ENCODE data around the gene IFT25.

IFT25 gene

DNA sequence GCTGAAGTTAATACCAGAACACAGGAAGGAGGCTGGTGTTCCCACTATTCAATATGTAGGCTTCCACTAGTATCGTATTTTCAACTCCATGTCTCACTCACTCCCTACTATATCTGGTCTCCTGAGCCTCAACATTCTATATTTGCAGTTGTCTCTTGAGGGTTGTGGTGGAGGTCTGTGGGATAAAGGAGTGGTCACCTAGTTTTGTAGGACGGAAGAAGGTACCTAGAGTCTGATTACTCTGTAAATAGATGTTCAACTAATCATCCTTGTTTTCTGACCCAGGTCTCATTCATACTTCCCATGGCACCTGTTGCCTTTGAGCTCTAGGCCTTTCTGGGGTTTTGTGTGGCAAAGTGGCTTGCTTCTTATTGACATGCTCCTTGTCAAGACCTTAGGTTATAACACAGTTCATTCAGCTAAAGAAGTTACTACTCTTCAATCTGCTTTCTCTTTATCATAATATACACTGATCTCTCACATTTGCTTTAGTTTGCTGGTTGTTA lies 18.1 kb downstream of the IFT25 start:
- no peak for DNase-seq (ENCODE audit: low read depth)

DNA sequence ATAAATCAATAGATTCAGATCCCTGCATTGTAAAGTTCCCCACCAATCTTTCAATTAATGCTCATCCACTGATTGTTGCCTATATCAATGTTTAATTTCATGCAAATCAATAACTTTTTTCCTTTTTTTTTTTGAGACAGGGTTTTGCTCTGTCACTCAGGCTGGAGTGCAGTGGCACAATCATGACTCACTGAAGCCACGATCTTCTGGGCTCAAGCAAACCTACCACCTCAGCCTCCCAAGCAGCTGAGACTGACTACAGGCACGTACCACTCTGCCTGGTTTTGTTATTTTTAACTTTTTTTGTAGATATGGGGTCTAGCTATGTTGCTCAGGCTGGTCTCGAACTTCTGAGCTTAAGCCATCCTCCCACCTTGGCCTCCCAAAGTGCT lies 25.8 kb downstream of the IFT25 start:
- DNase-seq (ENCODE audit: low read depth), result no peak

DNA sequence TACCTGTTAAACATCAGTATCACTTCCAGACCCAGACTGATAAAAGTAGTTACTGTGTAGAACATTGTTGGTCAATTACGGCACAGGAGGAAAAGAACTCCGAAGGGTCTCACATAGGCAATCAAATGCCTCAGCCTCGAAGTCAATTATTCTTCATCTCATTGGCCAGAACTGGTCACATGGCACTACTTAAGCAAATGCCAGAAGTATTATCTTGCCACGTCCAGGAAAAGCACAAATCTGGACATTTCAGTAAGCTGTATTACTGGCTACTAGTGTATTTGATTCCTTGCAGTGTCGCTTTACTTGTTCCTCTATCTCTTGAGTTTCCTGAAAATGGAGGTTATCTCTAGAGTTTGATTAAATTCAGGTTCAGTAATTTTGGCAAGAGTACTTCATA lies 27.2 kb downstream of the IFT25 start:
- no peak for DNase-seq (ENCODE audit: low read depth)

DNA sequence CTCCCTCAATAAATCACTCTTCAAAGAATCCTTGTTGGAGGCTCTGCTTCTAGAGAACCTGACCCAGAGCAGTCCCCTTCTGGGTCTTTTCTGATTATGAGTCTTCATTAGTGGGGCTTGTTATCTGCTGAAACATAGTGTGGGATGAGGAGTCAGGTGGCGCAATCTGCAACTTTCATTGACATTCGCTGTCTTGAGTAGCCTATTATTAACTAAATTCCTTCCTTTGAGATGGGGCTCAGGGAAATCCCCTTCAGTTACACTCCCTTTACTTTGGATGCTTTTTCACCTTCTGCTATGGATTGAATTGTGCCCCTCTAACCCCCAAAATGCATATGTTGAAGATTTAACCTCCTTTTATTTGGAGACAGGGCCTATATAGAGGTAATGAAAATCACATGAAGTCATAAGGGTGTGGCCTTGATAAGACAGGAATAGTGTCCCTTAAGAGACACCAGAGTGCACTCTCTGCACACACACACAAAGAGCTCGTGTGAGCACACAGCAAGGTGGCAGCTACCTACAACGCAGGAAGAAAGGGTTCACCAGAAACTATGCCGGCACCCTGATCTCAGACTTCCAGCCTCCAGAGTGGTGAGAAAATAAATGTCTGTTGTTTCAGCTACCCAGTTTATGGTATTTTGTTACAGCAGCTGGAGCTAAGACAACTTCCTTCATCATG lies 32.0 kb downstream of the IFT25 start:
- no peak for DNase-seq (ENCODE audit: low read depth)

DNA sequence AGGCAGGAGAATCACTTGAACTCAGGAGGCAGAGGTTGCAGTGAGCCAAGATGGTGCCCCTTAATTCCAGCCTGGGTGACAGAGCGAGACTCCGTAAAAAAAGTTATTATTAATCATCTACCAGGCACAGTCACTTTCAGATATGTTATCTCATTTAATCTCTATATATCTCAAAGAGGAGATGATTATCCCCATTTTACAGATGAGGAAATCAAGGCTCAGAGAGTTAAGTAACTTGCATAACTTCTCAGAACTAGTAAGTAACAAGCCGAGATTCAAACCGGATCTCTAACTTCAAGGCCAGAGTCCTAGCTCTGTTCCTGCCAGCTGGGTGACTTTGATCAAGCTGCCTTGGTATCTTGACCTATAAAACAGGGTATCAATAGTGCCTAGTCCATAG lies 34.1 kb downstream of the IFT25 start:
- DNase-seq (ENCODE audit: low read depth), result no peak

DNA sequence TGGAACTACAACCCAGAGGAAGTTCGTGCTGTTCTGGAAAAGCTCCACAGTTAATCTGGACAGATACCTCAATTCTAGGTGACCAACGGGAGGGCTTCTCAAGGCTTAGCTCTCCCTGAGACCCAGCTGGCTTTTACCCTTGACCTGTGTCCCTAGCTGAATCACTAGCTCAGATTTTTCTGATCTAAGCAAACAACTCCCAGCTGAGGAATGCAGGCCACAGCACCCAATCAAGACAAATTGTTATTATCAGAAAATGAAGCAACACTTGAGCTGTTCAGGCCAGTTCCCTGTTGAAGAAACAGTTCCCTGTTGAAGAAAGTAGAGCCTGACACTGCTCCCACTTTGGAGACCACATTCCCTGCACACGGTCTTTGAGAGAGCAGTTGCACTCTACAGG lies 35.6 kb downstream of the IFT25 start:
- no peak for DNase-seq (ENCODE audit: low read depth)

DNA sequence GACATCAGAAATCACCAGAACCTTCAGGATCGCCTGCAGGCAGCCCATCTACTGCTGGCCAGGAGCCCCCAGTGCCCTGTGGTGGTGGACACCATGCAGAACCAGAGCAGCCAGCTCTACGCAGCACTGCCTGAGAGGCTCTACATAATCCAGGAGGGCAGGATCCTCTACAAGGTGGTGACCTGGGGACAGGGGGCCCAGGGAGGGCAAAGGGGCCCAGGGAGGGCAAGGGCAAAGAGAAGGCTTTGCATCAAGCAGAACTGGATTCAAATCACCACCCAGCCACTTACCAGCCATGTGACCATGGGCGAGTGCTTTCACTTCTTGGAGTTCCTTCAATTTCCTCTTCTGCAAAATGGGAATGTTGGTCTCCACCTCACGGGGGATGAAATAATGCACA lies 39.4 kb downstream of the IFT25 start:
- DNase-seq (ENCODE audit: low read depth), result no peak

DNA sequence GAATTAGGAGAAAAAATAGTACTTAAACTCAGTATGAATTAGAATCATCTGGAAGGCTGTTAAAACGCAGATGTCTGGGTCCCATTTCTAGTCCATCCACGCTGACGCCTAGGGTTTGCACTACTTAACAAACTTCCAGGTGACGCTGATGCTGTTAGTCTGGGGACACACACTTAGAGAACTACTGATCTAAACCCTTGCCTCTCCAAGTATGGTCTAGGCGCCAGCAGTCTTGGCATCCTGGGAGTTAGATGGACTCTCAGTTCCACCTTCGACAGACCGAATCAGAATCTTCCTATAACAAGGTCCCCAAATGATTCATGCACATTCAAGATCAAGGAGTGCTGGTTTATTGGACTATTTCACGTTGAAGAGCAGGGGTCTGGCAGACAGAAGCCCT lies 40.0 kb downstream of the IFT25 start:
- DNase-seq (ENCODE audit: low read depth), result no peak

DNA sequence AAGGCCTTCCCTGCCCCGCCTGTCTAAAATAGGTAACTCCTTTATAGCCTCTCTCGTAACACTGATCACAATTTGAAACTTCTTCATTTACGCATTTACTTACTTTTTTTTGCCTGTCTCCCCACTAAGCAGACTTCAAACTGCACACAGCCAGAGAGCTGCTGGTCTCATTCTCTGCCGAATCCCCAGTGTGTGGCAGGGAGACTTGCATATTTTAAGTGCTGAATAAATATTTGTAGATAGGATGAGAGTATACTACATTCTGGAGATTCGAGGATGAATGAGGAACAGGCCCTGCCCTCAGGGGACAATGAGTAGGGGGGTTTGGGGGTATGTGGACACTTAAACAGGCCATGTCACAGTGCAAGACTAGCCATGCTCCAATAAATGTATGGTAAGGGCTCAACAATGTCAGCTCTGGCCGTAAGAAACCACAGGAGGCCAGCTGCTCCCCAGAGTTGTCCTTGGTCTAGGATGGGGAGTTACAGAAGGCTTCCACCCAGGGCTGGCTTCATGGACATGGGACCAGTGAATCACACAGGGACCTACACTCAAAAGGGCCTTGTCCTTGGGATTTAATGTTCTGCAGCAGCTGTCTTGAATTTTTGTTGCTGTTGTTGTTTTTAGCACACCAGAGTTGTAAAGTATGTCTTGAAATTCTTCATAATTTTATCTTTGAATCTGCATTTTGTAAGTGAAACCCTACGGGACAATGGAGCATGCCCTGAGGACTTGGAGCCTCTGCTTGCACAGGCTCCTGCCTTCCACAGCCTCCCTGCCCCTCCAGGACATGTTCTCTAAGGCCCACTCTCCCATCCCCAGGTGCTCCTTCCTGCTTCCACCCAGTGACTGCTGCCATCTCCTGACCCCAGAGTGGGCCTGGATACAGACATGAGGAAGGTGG lies 43.0 kb downstream of the IFT25 start:
- DNase-seq (ENCODE audit: low read depth), result no peak

DNA sequence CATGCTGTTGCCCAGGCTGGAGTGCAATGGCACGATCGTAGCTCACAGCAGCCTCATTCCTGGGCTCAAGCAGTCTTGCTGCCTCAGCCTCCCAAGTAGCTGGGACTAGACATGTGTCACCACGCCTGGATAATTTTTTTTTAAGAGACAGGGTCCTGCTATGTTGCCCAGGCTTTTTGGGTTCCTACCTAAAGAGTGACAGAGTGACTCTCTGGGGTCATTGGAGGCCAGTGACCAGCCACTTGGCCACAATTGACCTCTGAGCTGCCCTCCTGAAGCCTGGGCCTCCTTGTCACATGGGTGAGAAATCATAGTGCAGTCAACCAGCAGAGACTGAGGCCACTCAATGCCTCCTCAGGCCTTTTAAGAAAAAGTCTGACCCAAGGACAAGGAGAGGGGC lies 45.8 kb downstream of the IFT25 start:
- no peak for DNase-seq (ENCODE audit: low read depth)

DNA sequence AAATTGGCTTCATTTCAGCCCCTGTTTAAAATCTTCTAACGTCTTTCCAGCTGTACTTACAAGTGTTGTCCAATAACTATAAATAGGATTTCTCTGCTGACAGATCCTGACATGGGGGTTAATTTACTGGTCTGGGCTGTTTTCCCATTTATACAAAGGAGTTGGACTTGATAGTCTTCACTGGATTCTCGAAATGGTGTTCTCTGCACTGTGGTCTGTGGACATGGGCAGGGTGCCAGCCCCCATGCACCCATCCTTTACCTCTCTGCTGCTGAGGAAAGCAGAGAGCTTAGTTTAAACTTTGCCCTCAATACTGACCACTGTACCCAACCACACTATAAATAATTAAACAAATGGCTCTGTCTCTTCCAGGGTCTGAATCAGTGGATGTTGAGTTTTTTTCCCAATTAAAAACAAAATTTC lies 46.3 kb downstream of the IFT25 start:
- no peak for DNase-seq (ENCODE audit: low read depth)

DNA sequence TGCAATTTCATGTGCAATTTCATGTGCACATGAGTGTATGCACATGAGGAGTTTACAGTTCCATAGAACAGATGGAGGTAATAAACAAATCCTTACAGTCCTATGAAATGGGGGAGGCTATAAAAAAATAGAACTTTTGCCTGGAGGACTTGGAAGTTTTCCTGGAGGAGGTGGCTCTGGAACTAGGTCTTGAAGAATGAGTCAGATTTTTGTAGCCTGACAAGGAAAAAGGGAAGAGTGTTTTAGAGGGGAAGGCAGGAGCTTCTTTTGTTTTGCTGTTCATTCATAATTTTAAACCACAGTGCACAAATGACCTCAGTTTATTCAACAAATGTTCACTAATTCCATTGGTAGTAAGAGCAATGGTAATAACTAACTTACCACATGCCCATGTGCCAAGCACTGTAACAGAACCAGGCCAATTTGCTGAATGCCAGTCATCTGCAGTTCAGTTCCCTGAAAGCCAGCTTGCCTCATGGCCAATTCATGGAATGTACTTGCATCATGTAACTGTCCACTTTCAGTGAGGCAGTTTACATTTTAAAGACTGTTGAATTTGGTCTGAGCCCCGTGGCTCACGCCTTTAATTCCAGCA lies 48.8 kb downstream of the IFT25 start:
- no peak for DNase-seq (ENCODE audit: low read depth)

DNA sequence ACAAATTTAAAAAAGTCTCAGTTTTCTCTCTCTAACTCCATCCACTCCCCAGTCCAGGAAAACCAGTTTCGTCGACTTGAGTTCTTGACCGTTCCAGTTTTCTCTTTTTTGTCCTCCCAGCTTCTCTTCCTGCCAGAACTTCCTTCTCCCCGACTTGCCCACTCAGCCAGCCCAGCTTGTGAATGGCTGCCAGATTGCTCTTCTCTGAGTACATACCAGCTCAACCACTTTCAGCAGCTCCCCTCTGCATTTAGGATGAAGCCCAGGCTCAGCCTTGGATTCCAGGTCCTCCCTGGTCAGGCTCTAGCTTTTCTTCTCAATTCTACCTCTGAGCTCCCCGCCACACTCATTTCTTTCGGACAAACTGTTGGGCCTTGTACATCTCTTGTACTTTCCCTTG lies 50.1 kb downstream of the IFT25 start:
- DNase-seq (ENCODE audit: low read depth), result no peak

DNA sequence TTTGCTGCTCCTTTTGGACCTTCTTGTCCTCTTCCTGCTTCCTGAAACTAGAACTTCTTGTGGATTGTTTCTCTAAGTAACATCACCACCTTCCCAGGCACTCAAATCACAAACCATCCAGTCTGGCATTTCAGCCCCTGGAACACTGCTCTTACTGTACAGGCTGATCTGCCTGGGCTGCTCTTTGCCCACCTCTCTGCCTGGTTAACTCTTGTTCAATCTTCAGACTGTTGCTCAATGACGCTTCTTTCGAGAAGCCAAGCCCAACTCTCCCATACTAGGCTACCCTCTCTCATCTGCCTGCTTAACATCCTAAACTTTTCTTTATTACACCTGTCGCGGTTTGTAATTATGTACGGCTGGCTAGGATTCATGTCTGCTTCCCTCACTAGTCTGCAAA lies 50.9 kb downstream of the IFT25 start:
- DNase-seq (ENCODE audit: low read depth), result no peak

DNA sequence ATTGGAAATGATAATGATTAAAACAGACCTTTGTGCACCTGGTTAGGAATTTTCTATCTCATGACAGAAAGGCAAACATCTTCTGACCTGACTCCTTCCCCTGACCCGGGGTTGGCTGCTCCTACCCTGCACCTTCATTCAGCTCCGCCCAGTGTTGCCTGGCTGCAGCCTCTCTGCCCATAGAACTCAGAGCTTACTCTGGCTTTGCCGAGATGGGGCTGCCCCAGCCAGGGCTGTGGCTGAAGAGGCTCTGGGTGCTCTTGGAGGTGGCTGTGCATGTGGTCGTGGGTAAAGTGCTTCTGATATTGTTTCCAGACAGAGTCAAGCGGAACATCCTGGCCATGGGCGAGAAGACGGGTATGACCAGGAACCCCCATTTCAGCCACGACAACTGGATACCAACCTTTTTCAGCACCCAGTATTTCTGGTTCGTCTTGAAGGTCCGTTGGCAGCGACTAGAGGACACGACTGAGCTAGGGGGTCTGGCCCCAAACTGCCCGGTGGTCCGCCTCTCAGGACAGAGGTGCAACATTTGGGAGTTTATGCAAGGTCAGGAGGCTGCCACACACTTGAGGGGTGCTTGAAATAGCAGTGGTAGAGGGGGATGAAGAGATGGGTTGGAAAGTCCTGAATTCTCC lies 51.4 kb downstream of the IFT25 start, which contains the start of gene DIO1:
DIO1 (plus strand) TSS at position 189 of the 638 bp plus-strand sequence; CDS start at position 213, 24 bp downstream.
- no peak for DNase-seq (ENCODE audit: low read depth)

DNA sequence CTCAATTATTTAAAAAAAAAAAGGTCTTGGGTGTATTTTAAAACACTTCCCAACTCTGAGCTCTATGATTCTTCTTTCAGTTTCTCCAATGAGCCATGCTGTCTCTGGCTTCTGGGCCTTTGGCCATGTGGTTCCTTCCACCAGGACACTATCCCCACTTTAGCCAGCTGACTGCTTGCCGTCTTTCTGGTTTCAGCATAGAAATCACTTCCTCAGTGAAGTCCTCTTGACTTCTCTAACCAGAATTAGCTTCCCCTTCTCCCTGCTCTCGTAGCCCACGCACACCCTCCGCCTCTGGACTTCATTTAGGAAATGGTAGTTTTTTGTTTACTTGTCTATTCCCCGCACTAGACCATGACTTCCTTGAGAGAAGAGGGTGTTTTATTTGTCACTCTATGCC lies 52.6 kb downstream of the IFT25 start:
- no peak for DNase-seq (ENCODE audit: low read depth)

DNA sequence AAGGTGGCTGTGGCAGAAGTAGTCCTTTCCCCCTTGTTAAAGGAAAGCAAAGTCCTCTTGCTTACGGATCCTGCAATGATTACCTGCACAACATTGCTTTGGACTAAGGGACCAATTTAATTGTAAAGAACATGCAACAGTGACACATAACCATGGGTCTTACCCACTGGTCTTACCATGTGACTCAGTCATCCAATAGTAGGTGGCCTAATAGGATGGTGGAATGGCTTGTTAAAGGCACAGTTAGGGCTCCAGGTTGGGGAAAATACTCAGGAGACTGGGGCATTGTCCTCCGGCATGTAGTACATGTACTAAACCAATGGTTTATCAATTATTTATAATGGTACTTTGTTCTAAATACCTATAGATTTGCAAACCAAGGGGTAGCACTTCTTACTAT lies 53.8 kb downstream of the IFT25 start:
- DNase-seq (ENCODE audit: low read depth), result no peak

DNA sequence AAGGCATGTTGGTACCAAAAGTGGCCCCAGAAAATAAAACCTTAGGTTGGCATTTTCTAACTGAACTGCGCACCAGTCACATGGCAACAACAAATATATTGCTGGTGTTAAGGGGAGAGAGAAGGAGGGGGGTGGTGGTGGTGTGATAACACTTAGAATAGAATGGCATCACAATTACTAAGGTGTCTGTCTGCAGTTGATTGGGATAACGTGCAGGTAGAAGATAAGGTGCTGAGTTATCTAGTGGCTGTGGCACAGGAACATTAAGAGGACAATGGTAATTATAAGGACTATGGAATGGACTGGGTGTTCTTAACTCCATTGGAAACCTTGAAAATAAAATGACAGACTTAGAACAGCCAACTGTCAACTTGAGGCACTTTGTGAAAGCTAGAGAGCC lies 54.5 kb downstream of the IFT25 start:
- no peak for DNase-seq (ENCODE audit: low read depth)

DNA sequence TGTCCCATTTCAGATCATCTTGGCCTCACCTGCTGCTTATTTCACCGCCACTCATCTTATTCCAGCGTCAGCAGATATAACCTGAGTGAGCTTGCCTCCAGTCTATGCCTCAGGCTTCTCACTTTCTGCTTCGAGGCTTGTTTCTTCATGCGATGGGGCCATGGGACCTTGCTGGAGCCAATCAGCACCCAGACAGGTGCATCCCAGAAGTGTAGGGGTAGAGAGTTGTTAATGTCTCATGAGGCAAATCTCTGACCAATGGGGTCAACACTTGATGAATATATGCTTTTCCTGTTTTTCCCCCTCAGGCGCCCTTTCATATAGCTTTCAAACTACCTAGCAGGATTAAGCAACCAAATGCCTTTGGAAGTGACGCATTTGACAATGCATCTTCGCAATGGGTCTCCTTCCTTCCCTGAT lies 55.0 kb downstream of the IFT25 start:
- no peak for DNase-seq (ENCODE audit: low read depth)

DNA sequence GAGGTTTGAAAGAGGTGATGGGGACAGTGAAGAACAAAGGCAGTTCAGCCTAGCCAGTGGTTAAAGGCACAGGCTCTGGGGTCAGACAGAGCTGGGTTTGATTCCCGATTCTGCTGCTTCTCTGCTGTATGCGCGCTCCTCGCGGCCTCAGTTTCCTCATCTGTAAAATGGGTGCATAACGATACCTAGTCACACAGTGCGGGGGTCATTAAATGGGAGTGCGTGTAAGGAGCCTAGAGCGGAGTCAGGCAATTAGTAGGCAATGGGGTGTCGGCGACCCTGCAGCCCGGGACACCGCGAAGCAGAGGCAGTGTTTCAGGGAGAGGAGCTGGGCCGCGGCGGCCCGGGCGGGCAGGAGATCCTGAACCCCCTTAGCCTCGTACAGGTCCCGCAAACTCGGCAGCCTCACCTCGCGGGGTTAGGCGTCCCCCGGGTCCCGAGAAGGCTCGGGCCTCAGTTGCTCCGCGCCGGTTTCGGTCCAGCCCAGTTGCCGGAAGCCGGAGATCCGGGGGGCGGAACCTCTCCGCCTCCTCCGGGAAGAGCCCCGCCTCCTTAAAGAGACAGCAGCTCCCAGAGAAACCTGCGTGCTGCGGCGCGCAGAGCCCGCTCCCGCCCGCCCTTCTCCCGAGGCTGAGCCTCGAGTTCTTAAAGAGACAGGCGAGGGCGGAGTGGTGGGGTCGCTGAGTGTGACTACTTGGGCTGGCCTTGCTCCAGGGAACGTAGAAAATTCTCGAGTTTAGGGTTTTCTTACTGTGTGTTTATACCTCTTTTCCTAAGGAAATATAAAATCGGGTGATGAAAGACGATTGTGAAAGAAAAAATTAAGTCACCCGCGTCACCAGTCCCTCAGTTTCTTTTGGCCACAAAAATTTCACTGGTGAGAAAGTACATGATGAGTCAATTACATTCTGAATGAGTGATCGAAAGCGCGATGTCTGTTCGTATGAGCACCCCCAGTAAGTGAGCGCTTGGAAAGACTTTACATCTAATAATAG lies 55.9 kb downstream of the IFT25 start, which contains the start of gene YIPF1:
YIPF1 (minus strand) TSS at position 494 of the 995 bp plus-strand sequence. CDS start 860 bp downstream, outside the sequence.
- peak; percentile 73 for DNase-seq (ENCODE audit: low read depth)

DNA sequence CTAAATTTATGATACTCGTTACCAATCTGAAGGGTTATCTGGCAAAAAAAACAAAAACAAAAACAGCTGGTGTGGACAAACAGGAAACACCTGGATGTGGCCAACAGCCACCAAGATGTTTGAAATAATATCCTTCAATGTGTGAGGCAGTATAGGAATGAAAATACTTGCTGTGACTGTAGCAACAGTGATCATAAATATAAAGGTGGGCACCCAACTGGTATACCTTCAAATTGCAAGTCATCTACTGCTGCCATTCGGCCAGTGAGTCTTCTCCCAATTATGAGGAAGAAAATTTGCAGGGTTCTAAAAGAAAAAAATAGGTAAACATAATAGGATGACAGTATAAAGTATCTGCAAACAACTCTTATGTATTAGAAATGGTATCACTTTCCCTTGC lies 56.8 kb downstream of the IFT25 start:
- no peak for DNase-seq (ENCODE audit: low read depth)

All from activated gamma-delta T cell treated with anti-CD3 and anti-CD28 coated beads, Interleukin-2, amount 50 U/mL, for 16 hours (primary cell).